Kasumi-1 (cell line): Measurements from ENCODE around the gene C6orf141.

ENCODE experiments used
- DNase-seq, 2 experiments: peaks; one replicate each; lab custom pipeline; 2025; lab: John Stamatoyannopoulos, UW

Gene C6orf141

GRCh38 chr6:49550492-49551077, at the start of gene C6orf141:
C6orf141 (plus strand) TSS chr6:49550668; CDS start chr6:49550793, 125 bp downstream.
- no peak for DNase-seq

DNA sequence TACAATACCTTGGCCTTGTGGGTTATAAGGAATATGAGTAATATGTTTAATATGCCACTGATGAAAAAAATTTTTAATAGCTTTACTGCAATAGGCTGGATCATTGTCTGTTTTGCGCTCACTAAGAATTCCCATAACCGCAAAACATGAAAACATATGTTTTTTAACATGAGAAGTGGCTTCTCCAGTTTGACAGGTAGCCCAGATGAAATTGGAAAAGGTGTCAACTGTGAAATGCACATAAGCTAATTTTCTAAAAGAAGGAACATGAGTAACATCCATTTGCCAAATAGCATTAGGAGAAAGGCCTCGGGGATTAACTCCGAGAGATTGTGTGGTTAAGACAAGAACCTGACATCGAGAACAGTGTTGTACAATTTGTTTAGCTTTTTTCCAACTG, 45.8 kb upstream of the C6orf141 start:
- DNase-seq = no peak

DNA sequence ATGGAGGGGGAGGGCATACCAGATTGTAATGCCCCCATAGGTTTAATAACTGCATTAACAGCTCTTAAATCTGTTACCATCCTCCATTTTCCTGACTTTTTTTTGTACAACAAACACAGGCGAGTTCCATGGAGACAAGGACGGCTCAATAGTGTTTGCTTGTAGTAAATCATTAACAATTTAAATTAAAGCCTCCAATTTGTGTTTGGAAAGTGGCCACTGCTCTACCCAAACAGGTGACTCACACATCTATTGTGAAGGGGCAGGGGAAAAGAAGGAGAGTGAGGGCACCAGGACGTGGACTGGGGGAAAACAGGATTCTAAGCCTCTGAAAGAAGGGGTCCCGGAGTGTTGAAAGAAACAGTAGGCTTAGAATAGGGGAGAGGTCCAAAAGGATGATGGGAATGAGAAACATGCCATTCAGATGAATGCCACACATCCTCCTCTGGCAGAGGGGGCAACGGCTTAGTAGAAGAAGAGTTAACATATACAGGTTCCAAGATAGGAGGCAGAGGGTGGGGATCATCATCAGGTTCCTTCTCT, 43.8 kb upstream of the C6orf141 start:
- DNase-seq = no peak

DNA sequence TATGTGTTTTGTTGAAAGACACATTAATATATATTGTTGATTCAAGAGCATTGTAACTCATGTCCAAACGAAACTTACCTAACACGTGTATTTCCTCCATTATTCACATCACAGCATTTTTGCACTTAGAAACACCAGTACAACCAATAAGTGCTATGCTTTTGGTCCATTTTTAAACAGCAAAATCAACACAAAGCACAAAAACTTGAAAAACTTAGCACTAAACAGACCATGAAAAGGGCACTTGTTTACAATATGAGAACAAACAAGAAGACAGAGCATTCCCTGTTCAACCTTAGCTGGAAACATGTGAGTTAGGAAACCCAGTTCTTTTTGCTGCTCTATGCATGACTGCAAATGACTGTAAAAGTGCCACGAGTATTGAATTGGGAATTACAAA, 41.1 kb upstream of the C6orf141 start:
- no peak for DNase-seq

DNA sequence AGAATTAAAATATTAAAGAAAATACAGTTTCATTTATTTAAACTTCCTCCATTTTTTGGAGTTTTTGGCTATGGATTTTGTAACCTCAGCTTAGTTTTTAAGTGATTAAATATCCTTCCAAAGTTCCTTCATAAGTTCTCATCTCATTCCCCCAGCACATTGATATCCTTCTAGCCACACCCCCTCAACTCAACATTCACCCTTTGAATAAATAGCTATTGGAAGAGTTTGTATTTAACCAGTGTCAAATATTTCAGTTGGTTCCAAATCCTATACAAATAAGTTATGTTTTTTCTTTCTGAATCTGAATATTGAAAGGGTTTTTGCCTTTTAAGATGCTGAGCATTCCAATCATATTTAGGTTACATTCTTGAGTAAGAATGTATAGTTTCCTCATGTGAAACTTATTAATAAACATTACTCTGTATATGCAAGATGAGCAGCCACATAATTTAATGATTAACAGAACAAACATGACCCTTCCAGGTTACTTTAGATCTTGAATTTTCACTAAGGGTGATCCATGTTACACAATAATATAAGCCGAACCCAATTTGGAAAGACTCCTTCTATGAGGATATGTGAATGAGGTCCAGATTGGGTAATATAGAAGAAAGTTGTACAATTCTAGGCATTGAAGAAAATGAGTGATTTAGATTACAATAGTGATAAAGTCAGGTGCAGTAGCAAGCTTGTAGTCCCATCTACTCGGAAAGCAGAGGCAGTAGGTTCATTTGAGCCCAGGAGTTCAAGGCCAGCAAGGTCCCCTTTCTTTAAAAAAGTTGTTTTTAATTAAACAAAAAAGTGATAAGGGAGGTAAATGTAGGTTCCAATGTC, 37.1 kb upstream of the C6orf141 start:
- no peak for DNase-seq

- DNase-seq = no peak
Observed at GRCh38 chr6:49514571-49515484, 35.6 kb upstream of the C6orf141 start.

GRCh38 chr6:49515485-49516146, 34.9 kb upstream of the C6orf141 start:
- no peak for DNase-seq

DNA sequence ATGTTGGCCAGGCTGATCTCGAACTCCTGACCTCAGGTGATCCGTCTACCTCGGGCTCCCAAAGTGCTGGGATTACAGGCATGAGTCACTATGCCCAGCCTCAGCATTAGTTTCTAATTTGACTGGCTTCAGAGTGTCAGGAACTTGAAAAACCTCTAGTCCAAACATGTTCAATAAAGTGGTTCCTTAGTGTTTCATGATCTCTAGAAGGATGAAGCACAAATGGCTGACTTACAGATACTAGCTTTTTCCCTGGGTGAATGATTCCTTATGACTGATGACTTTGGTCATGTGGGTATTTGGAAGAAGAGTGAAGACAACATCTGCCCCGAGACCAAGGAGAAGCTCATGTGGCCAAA, 34.3 kb upstream of the C6orf141 start:
- DNase-seq = no peak

GRCh38 chr6:49517919-49518318, 32.5 kb upstream of the C6orf141 start:
- no peak for DNase-seq

GRCh38 chr6:49519660-49520059, 30.8 kb upstream of the C6orf141 start:
- DNase-seq = no peak

- DNase-seq = no peak
Observed at GRCh38 chr6:49522710-49523593, 27.5 kb upstream of the C6orf141 start.

DNA sequence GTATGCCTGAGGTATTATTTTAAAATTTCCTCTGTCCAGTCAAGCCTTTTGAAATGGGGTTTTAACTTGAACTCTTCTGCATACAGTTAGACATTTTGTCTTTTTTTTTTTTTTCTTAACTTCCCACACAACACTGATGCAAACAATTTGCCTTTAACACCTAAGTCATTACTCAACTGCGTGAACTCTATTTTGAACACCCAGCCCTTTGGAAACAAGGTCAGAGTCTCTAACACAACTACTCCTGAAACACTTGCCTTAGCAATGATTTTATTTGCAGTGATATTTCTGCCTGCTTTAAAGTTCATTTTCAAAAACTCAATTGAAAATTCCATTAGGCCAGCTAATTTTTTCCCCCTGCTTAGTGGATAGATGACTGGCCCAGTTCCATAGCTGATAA, 26.6 kb upstream of the C6orf141 start:
- no peak for DNase-seq

DNA sequence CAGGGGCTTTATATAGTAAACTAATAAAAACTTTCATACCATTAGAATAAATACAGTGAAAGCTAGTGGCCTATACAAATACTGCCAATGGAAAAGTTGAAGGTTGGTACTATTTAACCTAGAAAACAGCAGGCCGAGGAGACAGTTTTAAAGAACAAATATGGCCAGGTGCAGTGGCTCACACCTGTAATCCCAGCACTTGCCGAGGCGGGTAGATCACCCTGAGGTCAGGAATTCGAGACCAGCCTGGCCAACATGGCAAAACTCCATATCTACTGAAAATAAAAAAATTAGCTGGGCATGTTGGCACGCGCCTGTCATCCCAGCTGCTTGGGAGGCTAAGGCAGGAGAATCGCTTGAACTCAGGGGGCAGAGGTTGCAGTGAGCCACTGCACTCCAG, 25.9 kb upstream of the C6orf141 start:
- DNase-seq = no peak

DNA sequence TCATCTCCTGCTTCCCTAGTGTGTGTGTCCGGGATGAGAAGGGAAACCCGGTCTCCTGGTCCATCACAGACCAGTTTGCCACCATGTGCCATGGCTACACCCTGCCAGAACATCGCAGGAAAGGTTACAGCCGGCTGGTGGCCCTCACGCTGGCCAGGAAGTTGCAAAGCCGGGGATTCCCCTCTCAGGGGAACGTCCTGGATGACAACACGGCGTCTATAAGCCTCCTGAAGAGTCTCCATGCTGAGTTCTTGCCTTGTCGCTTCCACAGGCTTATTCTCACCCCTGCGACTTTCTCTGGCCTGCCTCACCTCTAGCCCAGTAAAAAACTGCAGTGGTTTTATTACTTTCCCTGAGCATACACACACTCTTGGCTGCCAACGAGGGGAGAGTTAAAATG, 23.9 kb upstream of the C6orf141 start:
- no peak for DNase-seq

GRCh38 chr6:49527320-49527719, 23.1 kb upstream of the C6orf141 start:
- DNase-seq = no peak

GRCh38 chr6:49528571-49528970, 21.9 kb upstream of the C6orf141 start:
- DNase-seq = no peak

DNA sequence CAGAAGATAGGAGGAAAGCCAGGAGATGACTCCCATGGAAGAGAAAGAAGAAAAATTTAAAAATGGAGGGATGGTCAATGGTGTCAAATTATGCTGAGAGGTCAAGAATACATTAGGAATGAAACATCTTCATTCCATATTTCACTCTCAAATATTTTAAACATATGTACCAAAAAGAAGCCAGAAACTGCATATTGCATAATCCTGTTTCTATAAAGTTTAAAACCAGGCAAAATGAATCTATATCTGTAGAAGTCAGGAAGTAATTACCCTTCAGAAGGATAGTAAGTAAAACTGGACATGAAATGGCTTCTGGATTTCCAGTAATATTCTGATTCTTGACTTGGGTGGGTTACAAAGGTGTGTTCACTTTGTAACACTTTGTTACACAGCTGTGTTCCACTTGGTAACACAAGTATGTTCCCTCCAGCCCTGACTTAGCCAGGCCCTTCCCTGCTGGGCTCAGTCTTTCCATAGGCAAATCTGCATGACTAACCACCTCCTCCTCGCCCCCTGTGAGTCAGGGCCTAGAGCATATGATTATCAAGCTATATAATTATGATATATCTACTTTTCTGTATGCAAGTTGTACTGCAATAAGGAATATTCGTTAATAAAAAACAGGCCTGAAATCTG, 20.2 kb upstream of the C6orf141 start:
- no peak for DNase-seq

GRCh38 chr6:49531774-49532569, 18.5 kb upstream of the C6orf141 start:
- peak; percentile 82 to 89 for DNase-seq

DNA sequence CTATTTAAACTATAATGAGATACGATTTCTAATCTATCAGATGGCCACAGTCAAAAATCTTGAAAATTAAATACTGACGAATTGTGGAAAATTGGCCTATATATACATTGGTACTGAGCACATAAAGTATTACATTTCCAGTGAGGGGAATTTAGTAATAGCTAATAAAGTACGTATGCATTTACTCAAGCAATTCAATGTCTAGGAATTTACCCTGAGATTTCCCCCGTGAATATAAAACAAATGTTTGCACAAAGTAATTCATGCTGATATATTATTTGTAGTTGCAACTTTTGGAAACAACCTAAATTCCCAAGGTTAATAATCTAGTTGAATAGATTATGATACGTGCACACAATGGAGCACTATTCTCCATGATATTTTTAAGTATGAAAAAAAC, 14.7 kb upstream of the C6orf141 start:
- DNase-seq = no peak

DNA sequence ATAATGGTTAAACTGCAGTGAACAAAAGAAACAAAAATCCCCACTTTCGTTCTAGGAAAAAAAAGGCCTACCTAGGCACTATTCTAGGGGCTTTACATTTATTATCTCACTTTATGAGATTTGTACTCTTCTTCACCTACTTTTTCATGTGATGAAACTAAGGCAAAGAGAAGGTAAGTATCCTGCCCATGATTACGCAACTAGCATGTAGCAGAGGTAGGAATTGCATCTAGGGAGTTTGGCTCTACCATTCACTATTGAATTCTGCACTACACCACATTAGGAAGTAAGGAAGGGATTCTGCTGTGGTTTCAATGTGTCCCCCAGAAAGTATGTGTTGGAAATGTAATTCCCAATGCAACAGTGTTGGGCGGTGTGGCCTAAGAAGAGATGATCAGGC, 11.4 kb upstream of the C6orf141 start:
- DNase-seq = no peak
